Thyroid gland (tissue), 4 donors: ENCODE data around the gene PDSS1.

Experiments used
- POLR2A ChIP-seq, 2 donors: fragments of 450-650 bp; IDR thresholded peaks; one replicate each; pipeline ENCODE4 v1.6.1; 2017; ENCODE audit warnings: antibody characterized with exemption in 2 of 2, mild to moderate bottlenecking in 2 of 2, moderate library complexity in 1 of 2
- TF ChIP-seq, protein P1 (sequence below), 6 experiments: fragments of 200-600 bp in 3 of 6; fragments of 450-650 bp in 3 of 6; sonication (generic) in 3 of 6; IDR thresholded peaks; one replicate each; pipeline ENCODE4 v1.5.1; 2016 to 2019; ENCODE audit warnings: antibody characterized with exemption in 6 of 6, mild to moderate bottlenecking in 2 of 6, inconsistent platforms in 1 of 6, moderate library complexity in 1 of 6

DNA sequence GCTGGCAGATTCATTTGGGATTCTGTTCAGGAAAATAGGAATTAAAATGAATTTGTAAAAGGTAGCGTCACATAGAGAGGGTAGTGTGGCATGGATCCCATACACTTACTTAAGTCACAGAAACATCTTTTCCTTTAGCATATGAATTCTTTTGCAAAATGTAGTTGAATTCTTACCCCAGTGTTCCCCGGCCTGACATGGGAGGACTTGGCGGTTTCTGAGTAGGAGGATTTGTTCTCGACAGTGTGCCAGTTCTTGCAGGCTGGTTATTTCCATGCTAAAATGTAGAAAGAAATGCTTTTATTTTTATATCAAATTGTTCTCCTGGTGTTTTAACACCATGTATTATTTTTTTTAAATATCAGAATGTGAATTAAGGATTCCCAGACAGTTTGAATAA, 72.6 kb downstream of the PDSS1 start:
- TF ChIP-seq, protein P1, sequence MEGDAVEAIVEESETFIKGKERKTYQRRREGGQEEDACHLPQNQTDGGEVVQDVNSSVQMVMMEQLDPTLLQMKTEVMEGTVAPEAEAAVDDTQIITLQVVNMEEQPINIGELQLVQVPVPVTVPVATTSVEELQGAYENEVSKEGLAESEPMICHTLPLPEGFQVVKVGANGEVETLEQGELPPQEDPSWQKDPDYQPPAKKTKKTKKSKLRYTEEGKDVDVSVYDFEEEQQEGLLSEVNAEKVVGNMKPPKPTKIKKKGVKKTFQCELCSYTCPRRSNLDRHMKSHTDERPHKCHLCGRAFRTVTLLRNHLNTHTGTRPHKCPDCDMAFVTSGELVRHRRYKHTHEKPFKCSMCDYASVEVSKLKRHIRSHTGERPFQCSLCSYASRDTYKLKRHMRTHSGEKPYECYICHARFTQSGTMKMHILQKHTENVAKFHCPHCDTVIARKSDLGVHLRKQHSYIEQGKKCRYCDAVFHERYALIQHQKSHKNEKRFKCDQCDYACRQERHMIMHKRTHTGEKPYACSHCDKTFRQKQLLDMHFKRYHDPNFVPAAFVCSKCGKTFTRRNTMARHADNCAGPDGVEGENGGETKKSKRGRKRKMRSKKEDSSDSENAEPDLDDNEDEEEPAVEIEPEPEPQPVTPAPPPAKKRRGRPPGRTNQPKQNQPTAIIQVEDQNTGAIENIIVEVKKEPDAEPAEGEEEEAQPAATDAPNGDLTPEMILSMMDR (IDR thresholded peaks at IDR 0.05): no peak
- no peak for TF ChIP-seq POLR2A (IDR thresholded peaks at IDR 0.05)
